Astrocyte (in vitro differentiated cells and primary cell): ENCODE results near the gene PAIP2B.

ENCODE experiments used
- EZH2 ChIP-seq: IDR thresholded peaks from 2 replicates; pipeline ENCODE4 v1.6.1; 2012; ENCODE audit warnings: mild to moderate bottlenecking, low read length, inconsistent platforms; ENCODE audit not compliant: insufficient read depth
- TF ChIP-seq, protein P1 (sequence below): IDR thresholded peaks from 2 replicates; pipeline ENCODE4 v1.5.1; 2011; ENCODE audit warnings: low read depth, mild to moderate bottlenecking, inconsistent platforms, low read length, moderate library complexity; ENCODE audit not compliant: insufficient read depth

- TF ChIP-seq, protein P1, sequence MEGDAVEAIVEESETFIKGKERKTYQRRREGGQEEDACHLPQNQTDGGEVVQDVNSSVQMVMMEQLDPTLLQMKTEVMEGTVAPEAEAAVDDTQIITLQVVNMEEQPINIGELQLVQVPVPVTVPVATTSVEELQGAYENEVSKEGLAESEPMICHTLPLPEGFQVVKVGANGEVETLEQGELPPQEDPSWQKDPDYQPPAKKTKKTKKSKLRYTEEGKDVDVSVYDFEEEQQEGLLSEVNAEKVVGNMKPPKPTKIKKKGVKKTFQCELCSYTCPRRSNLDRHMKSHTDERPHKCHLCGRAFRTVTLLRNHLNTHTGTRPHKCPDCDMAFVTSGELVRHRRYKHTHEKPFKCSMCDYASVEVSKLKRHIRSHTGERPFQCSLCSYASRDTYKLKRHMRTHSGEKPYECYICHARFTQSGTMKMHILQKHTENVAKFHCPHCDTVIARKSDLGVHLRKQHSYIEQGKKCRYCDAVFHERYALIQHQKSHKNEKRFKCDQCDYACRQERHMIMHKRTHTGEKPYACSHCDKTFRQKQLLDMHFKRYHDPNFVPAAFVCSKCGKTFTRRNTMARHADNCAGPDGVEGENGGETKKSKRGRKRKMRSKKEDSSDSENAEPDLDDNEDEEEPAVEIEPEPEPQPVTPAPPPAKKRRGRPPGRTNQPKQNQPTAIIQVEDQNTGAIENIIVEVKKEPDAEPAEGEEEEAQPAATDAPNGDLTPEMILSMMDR: no peak
- TF ChIP-seq EZH2: no peak
These were observed 2.4 kb downstream of the PAIP2B start for GRCh38 chr2:71224457-71224856.
